ENCODE data around the gene FOXD4. TPM values are rescaled to one million over a fixed set of nuclear protein-coding genes. Genes with fewer than 3 reads are reported as not detected.
"Not testable (repeated sequence)": the region's sequence is repeated elsewhere in the genome, so short reads cannot be mapped to it uniquely, and the experiment has no call there.

Gene FOXD4
- polyA plus RNA-seq (2011; rRNA removed) (0.33 and 0.35 TPM in 2 replicates), polyA plus RNA-seq (2017; fragmentation: RNase III; extraction: RNeasy Plus Mini Kit Qiagen cat#74134 plus additional on column Dnase treatment) (0.45 to 0.50 TPM (median 0.49 TPM) in 3 replicates), polyA minus RNA-seq (2011; rRNA and poly(A)+ RNA removed) (0.12 TPM in 1 of 2 replicates, not detected in the other)
- polyA plus RNA-seq (2012; cell fraction: cytosol; rRNA removed): 0.45 and 0.60 TPM in 2 replicates
- polyA plus RNA-seq (2012; cell fraction: nucleus; rRNA removed): 1.8 and 1.9 TPM in 2 replicates

DNA sequence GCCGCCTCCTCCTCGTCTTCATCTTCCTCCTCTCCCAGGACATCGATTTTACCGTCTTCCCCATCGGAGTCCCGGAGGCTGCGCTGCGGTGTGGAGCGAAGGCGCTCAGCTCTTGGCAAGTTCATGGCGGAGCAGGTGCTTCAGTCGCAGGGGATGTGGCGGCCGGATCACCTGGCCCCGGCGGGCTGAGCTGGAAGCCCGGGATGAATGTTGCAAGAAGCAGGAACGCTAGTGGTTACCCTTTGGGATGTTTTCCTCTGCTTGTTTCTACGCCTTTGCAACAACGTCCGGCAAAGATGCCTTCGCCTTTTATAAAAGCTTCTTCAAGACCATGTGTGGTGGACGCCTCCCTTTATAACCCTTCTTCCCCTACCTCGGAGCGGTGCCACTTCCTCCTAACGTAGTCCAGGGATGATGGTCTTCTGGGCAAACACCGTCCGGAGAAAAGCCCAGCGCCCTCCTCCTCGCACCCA is at the start of gene FOXD4:
FOXD4 (minus strand) TSS at position 423 of the 473 bp plus-strand sequence; CDS start at position 125, 298 bp downstream.
- WGBS (ENCODE audit: missing lambda C conversion rate): 94% methylated on average over 30 of the region's 30 CpGs
- H3K4me1 ChIP-seq; CTCF ChIA-PET; ATAC-seq; DNase-seq (ENCODE audit: low read depth in 1 of 2, low spot score in 1 of 2); H3K4me3 ChIP-seq; H3K27ac ChIP-seq; H3K9me3 ChIP-seq; FAIRE-seq; POLR2A ChIA-PET; H3K4me2 ChIP-seq: not testable (repeated sequence)

DNA sequence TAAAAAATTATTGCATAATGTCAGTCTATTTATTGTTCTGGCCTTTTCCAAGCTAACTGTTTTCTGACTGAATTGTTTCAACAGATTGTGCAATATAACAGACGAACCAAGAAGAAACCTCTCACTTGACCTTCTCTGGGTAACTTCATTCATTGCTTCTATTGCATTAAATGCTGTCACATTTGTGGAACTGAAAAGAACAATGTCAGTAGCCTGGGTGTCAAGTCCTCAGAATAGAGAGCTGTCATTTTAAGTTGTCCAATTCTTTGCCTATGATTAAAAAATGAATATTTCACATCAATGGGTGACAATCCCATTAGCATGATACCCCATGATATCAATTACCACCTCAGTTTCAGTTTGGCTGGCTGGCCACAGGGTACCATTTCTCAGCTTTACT is 41.7 kb upstream of the FOXD4 start:
- CTCF ChIA-PET; POLR2A ChIA-PET; H3K4me3 ChIP-seq; DNase-seq (ENCODE audit: low read depth in 1 of 2, low spot score in 1 of 2); FAIRE-seq; H3K9me3 ChIP-seq; ATAC-seq; H3K4me2 ChIP-seq; H3K27ac ChIP-seq; H3K4me1 ChIP-seq: not testable (repeated sequence)
- no CpG with 5 or more reads among the region's 1 CpG for WGBS (ENCODE audit: missing lambda C conversion rate)

DNA sequence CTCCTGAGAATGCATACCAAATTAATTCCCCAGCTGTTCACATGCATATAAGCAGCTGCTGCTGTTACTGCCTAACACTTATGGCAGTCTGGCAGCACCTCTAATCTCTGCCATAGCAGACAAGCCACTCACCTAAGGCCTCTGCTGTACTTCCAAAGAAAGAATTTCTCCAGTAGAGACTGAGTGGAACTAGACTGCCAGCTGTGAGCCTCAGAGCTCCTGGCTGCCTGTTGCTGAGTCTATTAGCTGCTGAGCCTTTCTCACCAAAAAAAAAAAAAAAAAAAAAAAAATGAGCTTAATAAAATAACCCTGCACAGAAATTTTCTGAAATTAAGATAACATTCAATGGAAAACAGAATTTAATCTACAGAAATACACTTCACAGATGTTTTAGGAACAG is 33.0 kb upstream of the FOXD4 start:
- H3K27ac ChIP-seq; DNase-seq (ENCODE audit: low read depth in 1 of 2, low spot score in 1 of 2); H3K4me2 ChIP-seq; H3K4me1 ChIP-seq; ATAC-seq; FAIRE-seq; H3K4me3 ChIP-seq; CTCF ChIA-PET; POLR2A ChIA-PET; H3K9me3 ChIP-seq: not testable (repeated sequence)

DNA sequence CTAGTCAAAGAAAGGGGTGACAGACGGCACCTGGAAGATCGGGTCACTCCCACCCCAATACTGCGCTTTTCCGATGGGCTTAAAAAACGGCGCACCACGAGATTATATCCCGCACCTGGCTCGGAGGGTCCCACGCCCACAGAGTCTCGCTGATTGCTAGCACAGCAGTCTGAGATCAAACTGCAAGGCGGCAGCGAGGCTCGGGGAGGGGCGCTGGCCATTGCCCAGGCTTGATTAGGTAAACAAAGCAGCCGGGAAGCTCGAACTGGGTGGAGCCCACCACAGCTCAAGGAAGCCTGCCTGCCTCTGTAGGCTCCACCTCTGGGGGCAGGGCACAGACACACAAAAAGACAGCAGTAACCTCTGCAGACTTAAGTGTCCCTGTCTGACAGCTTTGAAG is 21.7 kb upstream of the FOXD4 start:
- H3K4me1 ChIP-seq; ATAC-seq; H3K27ac ChIP-seq; H3K9me3 ChIP-seq; CTCF ChIA-PET; H3K4me3 ChIP-seq; DNase-seq (ENCODE audit: low read depth in 1 of 2, low spot score in 1 of 2); H3K4me2 ChIP-seq; POLR2A ChIA-PET; FAIRE-seq: not testable (repeated sequence)
- 88% methylated on average over 14 of the region's 17 CpGs for WGBS (ENCODE audit: missing lambda C conversion rate)

DNA sequence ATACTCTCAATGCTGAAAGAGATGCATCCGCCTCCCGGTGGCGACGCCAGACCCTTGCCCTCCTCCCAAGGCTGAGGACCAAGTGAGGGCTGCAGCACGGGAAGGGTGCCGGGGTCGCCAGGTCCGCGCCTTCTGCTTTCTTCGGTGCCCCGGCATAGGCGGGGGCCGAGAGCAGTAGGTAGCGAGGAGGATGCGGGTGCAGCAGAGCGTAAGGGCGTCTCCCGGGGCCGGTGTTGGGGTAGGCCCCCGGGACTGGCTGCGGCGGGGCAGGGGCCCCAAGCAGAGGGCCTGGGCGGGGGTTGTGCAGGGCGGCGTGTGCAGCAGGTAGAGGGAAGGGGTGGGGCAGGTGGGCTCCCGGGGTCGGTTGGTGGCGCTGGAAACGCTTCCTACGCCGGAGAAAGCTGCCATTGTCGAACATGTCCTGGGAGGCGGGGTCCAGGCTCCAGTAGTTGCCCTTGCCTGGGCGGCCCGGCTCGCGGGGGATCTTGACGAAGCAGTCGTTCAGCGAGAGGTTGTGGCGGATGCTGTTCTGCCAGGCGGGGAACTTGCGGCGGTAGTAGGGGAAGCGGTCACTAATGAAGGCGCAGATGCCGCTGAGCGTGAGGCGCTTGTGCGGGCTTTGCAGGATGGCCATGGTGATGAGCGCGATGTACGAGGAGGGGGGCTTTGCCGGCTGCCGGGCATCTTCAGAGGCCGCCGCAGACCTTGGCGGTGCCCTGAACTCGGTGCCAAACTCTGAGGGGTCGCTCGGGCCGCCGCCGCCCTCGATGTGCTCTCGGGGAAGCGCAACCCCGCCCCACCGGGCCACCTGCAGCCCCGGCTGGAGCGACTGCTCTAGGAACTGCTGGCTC is 848 bp downstream of the FOXD4 start:
- POLR2A ChIA-PET; DNase-seq (ENCODE audit: low read depth in 1 of 2, low spot score in 1 of 2); ATAC-seq; H3K4me3 ChIP-seq; H3K9me3 ChIP-seq; H3K4me1 ChIP-seq; H3K4me2 ChIP-seq; CTCF ChIA-PET; FAIRE-seq; H3K27ac ChIP-seq: not testable (repeated sequence)
- 92% methylated on average over 47 of the region's 71 CpGs for WGBS (ENCODE audit: missing lambda C conversion rate)

DNA sequence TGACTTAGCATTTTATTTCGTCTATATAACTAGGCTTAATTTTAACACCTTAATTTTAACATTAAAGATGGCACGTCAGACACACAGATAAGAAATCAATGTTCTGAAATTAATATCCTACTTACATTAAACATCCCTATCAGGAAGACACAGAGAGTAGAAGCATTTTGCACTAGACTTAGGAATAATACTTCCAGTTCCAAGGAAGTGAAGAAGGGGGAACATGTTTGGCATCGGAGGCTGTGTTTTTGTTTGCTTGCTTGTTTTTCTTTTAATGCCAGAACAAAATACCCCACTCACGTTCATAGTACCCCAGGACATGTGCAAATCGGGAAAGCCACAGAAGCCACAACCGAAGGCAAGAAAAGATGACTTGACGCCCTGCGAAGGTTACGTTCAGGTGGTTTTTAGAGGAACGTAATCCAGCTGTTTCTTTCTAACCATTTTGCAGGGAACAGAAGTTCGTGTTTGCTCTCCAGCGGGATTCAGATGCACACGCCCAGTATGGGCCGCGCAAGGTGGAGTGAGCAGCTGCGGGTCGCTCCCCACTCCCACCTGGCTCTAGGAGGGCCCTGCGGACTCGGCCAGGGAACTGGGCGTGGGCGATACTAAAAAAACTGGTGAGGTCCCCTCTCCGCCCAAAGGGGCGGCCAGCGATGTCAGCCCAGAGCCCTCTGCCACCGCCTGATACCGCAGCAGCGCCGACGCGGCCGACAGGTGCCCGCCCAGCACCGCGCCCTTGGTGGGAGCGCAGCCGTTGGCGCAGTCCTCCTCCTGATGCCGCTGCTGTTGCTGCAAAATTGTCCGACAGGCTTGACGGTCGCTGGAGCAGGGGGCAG is 1.8 kb downstream of the FOXD4 start:
- WGBS (ENCODE audit: missing lambda C conversion rate): 80% methylated on average over 32 of the region's 41 CpGs
- H3K4me1 ChIP-seq; FAIRE-seq; H3K9me3 ChIP-seq; H3K4me3 ChIP-seq; CTCF ChIA-PET; POLR2A ChIA-PET; ATAC-seq; H3K27ac ChIP-seq; DNase-seq (ENCODE audit: low read depth in 1 of 2, low spot score in 1 of 2); H3K4me2 ChIP-seq: not testable (repeated sequence)

DNA sequence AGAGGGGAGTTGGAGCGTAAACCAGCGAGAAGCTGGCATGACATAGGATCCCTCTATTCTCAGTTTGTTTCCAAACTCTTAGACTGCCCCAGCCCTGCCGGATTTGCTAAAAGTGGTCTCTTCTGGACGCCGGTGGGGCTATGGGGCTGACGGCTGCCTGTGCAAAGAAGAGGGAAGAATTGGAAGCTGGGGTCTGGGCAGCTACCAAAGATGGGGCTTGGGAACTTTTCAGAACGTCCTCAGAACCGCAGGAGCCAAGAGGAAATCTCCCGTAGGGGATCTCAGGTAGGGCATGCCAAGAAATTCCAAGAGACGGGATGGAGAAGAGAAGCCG is 3.1 kb downstream of the FOXD4 start:
- peak in 1 of 2 experiments; percentile 35; a peak in 2 of 6 replicates for ATAC-seq
- POLR2A ChIA-PET; H3K9me3 ChIP-seq; H3K4me1 ChIP-seq; CTCF ChIA-PET; FAIRE-seq; DNase-seq (ENCODE audit: low read depth in 1 of 2, low spot score in 1 of 2); H3K27ac ChIP-seq: not testable (repeated sequence)
- 26% methylated on average over 10 of the region's 11 CpGs for WGBS (ENCODE audit: missing lambda C conversion rate)
- Histone ChIP-seq H3K4me2 (peak overlapping the region; percentile 96), H3K4me3 (peak overlapping the region; percentile 50)

DNA sequence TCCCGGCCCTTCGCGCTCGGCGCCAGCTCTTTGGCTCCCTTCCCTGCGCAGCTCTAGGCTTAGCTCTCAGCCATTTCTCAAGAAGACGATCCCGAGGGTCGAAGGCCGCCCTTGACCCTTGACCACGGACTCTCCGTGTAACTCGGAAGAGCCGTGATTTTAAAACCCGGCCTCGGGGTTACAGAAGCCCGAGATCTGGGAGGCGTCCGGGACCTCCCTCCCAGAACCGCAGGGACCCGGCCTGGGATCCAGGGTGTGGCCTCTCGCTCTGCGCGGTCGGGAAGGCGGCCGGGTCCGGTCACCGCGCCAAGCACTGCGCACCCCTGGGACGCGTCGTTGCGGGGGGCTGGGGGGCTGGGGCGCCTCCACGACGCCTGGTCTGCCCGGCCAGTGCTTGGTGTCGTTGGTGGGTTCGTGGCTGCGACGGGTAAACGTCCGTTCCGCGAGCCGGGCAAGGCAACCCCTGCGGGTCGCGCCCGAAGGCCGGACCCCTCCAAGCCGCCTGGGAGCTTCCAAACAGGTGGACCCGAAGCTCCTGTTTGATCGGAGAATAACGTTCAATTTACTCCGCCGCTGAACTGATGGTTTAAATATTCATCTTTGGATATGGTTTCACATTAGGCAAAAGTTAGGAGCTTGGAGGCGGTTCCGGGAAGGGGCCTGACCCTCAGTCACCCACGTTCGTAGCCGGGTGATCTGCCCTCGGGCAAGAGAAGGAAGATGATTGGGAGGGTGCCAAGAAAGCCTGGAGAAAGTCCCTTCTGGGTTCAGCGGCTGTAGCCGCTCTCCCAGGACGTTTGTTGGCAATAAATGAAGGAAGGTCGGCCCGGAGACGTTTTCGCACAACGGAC is 3.7 kb downstream of the FOXD4 start:
- WGBS (ENCODE audit: missing lambda C conversion rate): 23% methylated on average over 35 of the region's 73 CpGs
- H3K4me2 ChIP-seq: peak overlapping the region; percentile 96
- H3K27ac ChIP-seq; H3K9me3 ChIP-seq; FAIRE-seq; DNase-seq (ENCODE audit: low read depth in 1 of 2, low spot score in 1 of 2); CTCF ChIA-PET; POLR2A ChIA-PET; H3K4me1 ChIP-seq: not testable (repeated sequence)
- ATAC-seq: peak; percentile 56 to 76
- peak overlapping the region; percentile 50 for H3K4me3 ChIP-seq
